PC-3 (cell line): ENCODE results near the gene PACRG.

ENCODE experiments used
- EZH2 ChIP-seq: fragments of 300-600 bp; sonication (generic); IDR thresholded peaks from one replicate; pipeline ENCODE4 v1.6.1; 2017; ENCODE audit warnings: antibody characterized with exemption, mild to moderate bottlenecking, low read length; ENCODE audit not compliant: unreplicated experiment
- TF ChIP-seq, protein P1 (sequence below): fragments of 300-600 bp; sonication (generic); conservative IDR thresholded peaks from 2 replicates; pipeline ENCODE4 v1.5.1; 2017; ENCODE audit warnings: antibody characterized with exemption, low read depth, mild to moderate bottlenecking, low read length

- TF ChIP-seq, protein P1, sequence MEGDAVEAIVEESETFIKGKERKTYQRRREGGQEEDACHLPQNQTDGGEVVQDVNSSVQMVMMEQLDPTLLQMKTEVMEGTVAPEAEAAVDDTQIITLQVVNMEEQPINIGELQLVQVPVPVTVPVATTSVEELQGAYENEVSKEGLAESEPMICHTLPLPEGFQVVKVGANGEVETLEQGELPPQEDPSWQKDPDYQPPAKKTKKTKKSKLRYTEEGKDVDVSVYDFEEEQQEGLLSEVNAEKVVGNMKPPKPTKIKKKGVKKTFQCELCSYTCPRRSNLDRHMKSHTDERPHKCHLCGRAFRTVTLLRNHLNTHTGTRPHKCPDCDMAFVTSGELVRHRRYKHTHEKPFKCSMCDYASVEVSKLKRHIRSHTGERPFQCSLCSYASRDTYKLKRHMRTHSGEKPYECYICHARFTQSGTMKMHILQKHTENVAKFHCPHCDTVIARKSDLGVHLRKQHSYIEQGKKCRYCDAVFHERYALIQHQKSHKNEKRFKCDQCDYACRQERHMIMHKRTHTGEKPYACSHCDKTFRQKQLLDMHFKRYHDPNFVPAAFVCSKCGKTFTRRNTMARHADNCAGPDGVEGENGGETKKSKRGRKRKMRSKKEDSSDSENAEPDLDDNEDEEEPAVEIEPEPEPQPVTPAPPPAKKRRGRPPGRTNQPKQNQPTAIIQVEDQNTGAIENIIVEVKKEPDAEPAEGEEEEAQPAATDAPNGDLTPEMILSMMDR: no peak
- no peak for TF ChIP-seq EZH2
Observed at GRCh38 chr6:163162007-163162873, 434.5 kb downstream of the PACRG start.
